Effector CD4-positive, alpha-beta T cell (primary cell): ENCODE data around the gene TCF23.
"Not testable (repeated sequence)": the region's sequence is repeated elsewhere in the genome, so short reads cannot be mapped to it uniquely, and the experiment has no call there.

Experiments
- DNase-seq: peaks from one replicate; pipeline ENCODE4 v3.0.0-alpha.2; 2020

The TCF23 gene

GRCh38 chr2:27191070-27191829 is 42.4 kb downstream of the TCF23 start:
- peak; percentile 27 for DNase-seq

GRCh38 chr2:27194538-27195354 is 45.9 kb downstream of the TCF23 start:
- no peak for DNase-seq

GRCh38 chr2:27195799-27196198 is 47.0 kb downstream of the TCF23 start:
- not testable (repeated sequence) for DNase-seq

GRCh38 chr2:27198068-27198467 is 49.3 kb downstream of the TCF23 start:
- DNase-seq = not testable (repeated sequence)

GRCh38 chr2:27198627-27199026 is 49.8 kb downstream of the TCF23 start:
- no peak for DNase-seq

- DNase-seq = no peak
Measured at GRCh38 chr2:27199241-27199640, 50.4 kb downstream of the TCF23 start.

- no peak for DNase-seq
Measured at GRCh38 chr2:27201675-27202074, 52.9 kb downstream of the TCF23 start.

- DNase-seq = no peak
Measured at GRCh38 chr2:27202854-27203253, 54.0 kb downstream of the TCF23 start.

GRCh38 chr2:27203741-27204140 is 54.9 kb downstream of the TCF23 start:
- no peak for DNase-seq

GRCh38 chr2:27204566-27204965 is 55.8 kb downstream of the TCF23 start:
- DNase-seq = no peak

GRCh38 chr2:27205206-27205605 is 56.4 kb downstream of the TCF23 start:
- DNase-seq = no peak

GRCh38 chr2:27206346-27206745 is 57.5 kb downstream of the TCF23 start:
- no peak for DNase-seq
